CD14-positive monocyte (primary cell): ENCODE data around the gene PDE8B. TPM values are rescaled to one million over a fixed set of nuclear protein-coding genes. Genes with fewer than 3 reads are reported as not detected.

Experiments
- DNase-seq, 3 donors: peaks; one replicate each; pipeline ENCODE4 v3.0.0-alpha.2; 2011 to 2022
- H2AFZ ChIP-seq: 2 replicates; pipeline ENCODE4 v1.6.0; 2012; ENCODE audit warnings: mild to moderate bottlenecking, low read depth, low read length, inconsistent platforms; ENCODE audit not compliant: insufficient read depth, poor library complexity, severe bottlenecking
- H3K27ac ChIP-seq, 2 donors: 1 replicate in 1 of 2; 2 replicates in 1 of 2; pipeline ENCODE4 v1.5.1; 2012 to 2013; ENCODE audit warnings: low read length in 2 of 2, control low read depth in 1 of 2, inconsistent platforms in 1 of 2, low read depth in 1 of 2, mild to moderate bottlenecking in 1 of 2
- H3K27me3 ChIP-seq, 2 donors: one replicate each; pipeline versions ENCODE4 v1.6.0 to v1.6.1; 2011 to 2013; ENCODE audit warnings: low read length in 2 of 2; ENCODE audit not compliant: control insufficient read depth in 2 of 2, insufficient read depth in 2 of 2
- H3K36me3 ChIP-seq, 2 donors: replicated peaks in 1 of 2; 1 replicate in 1 of 2; 2 replicates in 1 of 2; pipeline versions ENCODE4 v1.5.1 to v1.6.1; 2012 to 2013; ENCODE audit warnings: low read length in 2 of 2, control low read depth in 1 of 2, inconsistent platforms in 1 of 2, mild to moderate bottlenecking in 1 of 2; ENCODE audit not compliant: insufficient read depth in 2 of 2, control insufficient read depth in 1 of 2
- H3K4me1 ChIP-seq, 2 donors: 1 replicate in 1 of 2; 2 replicates in 1 of 2; pipeline versions ENCODE4 v1.5.1 to v1.6.1; 2012 to 2013; ENCODE audit warnings: low read length in 2 of 2, control low read depth in 1 of 2, inconsistent platforms in 1 of 2, mild to moderate bottlenecking in 1 of 2, moderate library complexity in 1 of 2; ENCODE audit not compliant: insufficient read depth in 2 of 2, control insufficient read depth in 1 of 2
- H3K4me2 ChIP-seq: replicated peaks from 2 replicates; pipeline ENCODE3; 2012; ENCODE audit warnings: low read length, moderate library complexity, mild to moderate bottlenecking; ENCODE audit not compliant: poor library complexity, severe bottlenecking; ENCODE audit errors: extremely low read depth
- H3K4me3 ChIP-seq, 3 experiments: fragments of 200-600 bp in 1 of 3; sonication (generic) in 1 of 3; replicated peaks in 1 of 3; 1 replicate in 2 of 3; 2 replicates in 1 of 3; pipeline ENCODE4 v1.5.1; 2011 to 2013; ENCODE audit warnings: low read length in 3 of 3, mild to moderate bottlenecking in 3 of 3, control low read depth in 2 of 3, low read depth in 2 of 3, inconsistent platforms in 1 of 3, moderate library complexity in 1 of 3
- H3K79me2 ChIP-seq: 2 replicates; pipeline ENCODE4 v1.6.0; 2012; ENCODE audit warnings: mild to moderate bottlenecking, control low read depth, inconsistent platforms, low read length, moderate library complexity; ENCODE audit not compliant: insufficient read depth
- H3K9ac ChIP-seq: 2 replicates; pipeline ENCODE4 v1.6.0; 2017; ENCODE audit warnings: low read length, mild to moderate bottlenecking; ENCODE audit not compliant: insufficient read depth, poor library complexity, severe bottlenecking
- H3K9me3 ChIP-seq, 2 donors: replicated peaks in 1 of 2; 1 replicate in 1 of 2; 2 replicates in 1 of 2; pipeline versions ENCODE4 v1.5.1 to v1.6.1; 2012 to 2013; ENCODE audit warnings: low read length in 2 of 2, control low read depth in 1 of 2; ENCODE audit not compliant: control insufficient read depth in 1 of 2, insufficient read depth in 1 of 2
- H4K20me1 ChIP-seq: 2 replicates; pipeline ENCODE4 v1.6.0; 2012; ENCODE audit warnings: mild to moderate bottlenecking, low read length, control low read depth, moderate library complexity; ENCODE audit not compliant: insufficient read depth
- H3K27ac Mint-ChIP-seq, 7 donors: one replicate each; pipeline ENCODE4 v1.8.0; 2020; ENCODE audit warnings: mild to moderate bottlenecking in 7 of 7, mixed read lengths in 7 of 7, moderate library complexity in 6 of 7, inconsistent platforms in 2 of 7
- H3K27me3 Mint-ChIP-seq, 3 donors: one replicate each; pipeline ENCODE4 v1.8.0; 2021 to 2022; ENCODE audit warnings: low read depth in 3 of 3, mild to moderate bottlenecking in 3 of 3, mixed read lengths in 3 of 3, moderate library complexity in 3 of 3, inconsistent platforms in 1 of 3
- H3K36me3 Mint-ChIP-seq, 2 donors: one replicate each; pipeline ENCODE4 v1.8.0; 2020; ENCODE audit warnings: mixed read lengths in 2 of 2, inconsistent platforms in 1 of 2, mild to moderate bottlenecking in 1 of 2
- H3K4me1 Mint-ChIP-seq: one replicate; pipeline ENCODE4 v1.8.0; 2020; ENCODE audit warnings: mild to moderate bottlenecking, mixed read lengths
- H3K4me3 Mint-ChIP-seq, 2 donors: one replicate each; pipeline ENCODE4 v1.8.0; 2020; ENCODE audit warnings: mild to moderate bottlenecking in 2 of 2, mixed read lengths in 2 of 2, moderate library complexity in 1 of 2
- H3K9me3 Mint-ChIP-seq, 7 donors: one replicate each; pipeline ENCODE4 v1.8.0; 2020 to 2022; ENCODE audit warnings: mixed read lengths in 7 of 7, mild to moderate bottlenecking in 6 of 7, moderate library complexity in 6 of 7, inconsistent platforms in 2 of 7
- CTCF ChIP-seq: fragments of 200-600 bp; IDR thresholded peaks from one replicate; pipeline ENCODE4 v1.8.0; 2022; ENCODE audit warnings: antibody characterized with exemption, mild to moderate bottlenecking
- WGBS: methylation state at CpG from one replicate; pipeline ENCODE4 v1.1.5; 2013; ENCODE audit warnings: missing lambda C conversion rate; ENCODE audit not compliant: insufficient coverage; 5-methylcytosine and 5-hydroxymethylcytosine counted together
- intact Hi-C, 2 donors: fragments of 100-400 bp; cut with micrococcal nuclease; formaldehyde crosslinking; loops; one replicate each; pipeline versions ENCODE4 v1.15.0 to v1.15.1; 2023
- polyA plus RNA-seq, 3 donors: library from polyadenylated mRNA; depleted of rRNA in 1 of 3; unstranded in 2 of 3; stranded (reverse) in 1 of 3; fragments of 300-500 nt in 2 of 3; fragments of >200 nt in 1 of 3; fragmentation: Illumina TruSeq in 2 of 3; gene quantifications; 1 replicate in 2 of 3; 2 replicates in 1 of 3; pipeline ENCODE4 v1.2.3, GENCODE V29; 2012 to 2021

PDE8B gene
- polyA plus RNA-seq, 3 donors = 0.11 to 0.61 (median 0.29) TPM

- no peak for TF ChIP-seq CTCF
- H3K36me3 ChIP-seq = no peaks in the 10 kb centered on the region
- intact Hi-C loops = no loop called here
- Mint-ChIP-seq H3K9me3 (no peaks in the 10 kb centered on the region), H3K4me3 (no peak overlapping the region), H3K27me3 (no peaks in the 10 kb centered on the region), H3K36me3 (no peaks in the 10 kb centered on the region), H3K27ac (no peak overlapping the region), H3K4me1 (no peaks in the 10 kb centered on the region)
- H2AFZ ChIP-seq = no peak overlapping the region
- H3K9me3 ChIP-seq = no peaks in the 10 kb centered on the region
- H3K4me1 ChIP-seq = no peaks in the 10 kb centered on the region
- WGBS = 100% methylated on average over 1 of the region's 4 CpGs
- H3K9ac ChIP-seq = no peak overlapping the region
- H3K4me3 ChIP-seq = no peak overlapping the region
- H4K20me1 ChIP-seq = no peaks in the 10 kb centered on the region
- no peaks in the 10 kb centered on the region for H3K79me2 ChIP-seq
- H3K4me2 ChIP-seq = no peak overlapping the region
- no peak overlapping the region for H3K27ac ChIP-seq
- no peaks in the 10 kb centered on the region for H3K27me3 ChIP-seq
- no peak for DNase-seq
These were observed 115.6 kb downstream of the PDE8B start for GRCh38 chr5:77325921-77326541.

- no peak overlapping the region for H3K27ac Mint-ChIP-seq
- no peak overlapping the region for H3K27ac ChIP-seq
These were observed 116.7 kb downstream of the PDE8B start for GRCh38 chr5:77326986-77327734.

More at GRCh38 chr5:77326986-77327734, 116.7 kb downstream of the PDE8B start:
- Mint-ChIP-seq H3K27me3 (peaks cover 0 to 2% (median 0%) of the 10 kb centered on the region in 3 donors), H3K9me3 (no peaks in the 10 kb centered on the region), H3K36me3 (no peaks in the 10 kb centered on the region), H3K4me3 (no peak overlapping the region), H3K4me1 (no peaks in the 10 kb centered on the region)
- no CpG with 5 or more reads among the region's 5 CpGs for WGBS
- TF ChIP-seq CTCF = no peak
- Histone ChIP-seq H4K20me1 (no peaks in the 10 kb centered on the region), H3K36me3 (no peaks in the 10 kb centered on the region), H3K4me1 (no peaks in the 10 kb centered on the region), H3K4me3 (no peak overlapping the region), H3K9ac (no peak overlapping the region), H3K4me2 (no peak overlapping the region), H3K79me2 (no peaks in the 10 kb centered on the region), H3K9me3 (no peaks in the 10 kb centered on the region), H3K27me3 (no peaks in the 10 kb centered on the region), H2AFZ (no peak overlapping the region)
- intact Hi-C loops = no loop called here
- no peak for DNase-seq
